Right forelimb (tissue), 1 donor: ENCODE measurements around the gene APOE.
"Not testable (repeated sequence)": the region's sequence is repeated elsewhere in the genome, so short reads cannot be mapped to it uniquely, and the experiment has no call there.

ENCODE experiments used
- DNase-seq: peaks from one replicate; pipeline ENCODE4 v3.0.0-alpha.2; 2018

The APOE gene

GRCh38 chr19:44886141-44886540 lies 19.5 kb upstream of the APOE start:
- no peak for DNase-seq

GRCh38 chr19:44887648-44888047 lies 17.9 kb upstream of the APOE start:
- no peak for DNase-seq

- DNase-seq, result not testable (repeated sequence)
These were observed 17.3 kb upstream of the APOE start for GRCh38 chr19:44888335-44888734.

GRCh38 chr19:44889830-44890365 lies 15.7 kb upstream of the APOE start:
- DNase-seq, result no peak

GRCh38 chr19:44890366-44891015 lies 15.1 kb upstream of the APOE start:
- peak; percentile 100 for DNase-seq

GRCh38 chr19:44891016-44891882 lies 14.3 kb upstream of the APOE start, which contains the start of gene TOMM40:
Gene TOMM40, plus strand, starts transcription at chr19:44891254. Its CDS starts 162 bp downstream, at chr19:44891416.
- no peak for DNase-seq

GRCh38 chr19:44892932-44893331 lies 12.7 kb upstream of the APOE start:
- DNase-seq, result no peak

GRCh38 chr19:44893332-44894051 lies 12.1 kb upstream of the APOE start:
- no peak for DNase-seq

GRCh38 chr19:44894052-44894400 lies 11.6 kb upstream of the APOE start:
- DNase-seq, result no peak

- no peak for DNase-seq
These were observed 10.7 kb upstream of the APOE start for GRCh38 chr19:44894946-44895345.

GRCh38 chr19:44897835-44898234 lies 7.8 kb upstream of the APOE start:
- DNase-seq, result no peak

- no peak for DNase-seq
These were observed 5.0 kb upstream of the APOE start for GRCh38 chr19:44900328-44901244.

- DNase-seq, result no peak
These were observed 2.4 kb upstream of the APOE start for GRCh38 chr19:44903216-44903601.

- DNase-seq, result peak; percentile 90
These were observed 1.8 kb upstream of the APOE start for GRCh38 chr19:44903602-44904425.

GRCh38 chr19:44904426-44904994 lies 1.1 kb upstream of the APOE start:
- no peak for DNase-seq

GRCh38 chr19:44907613-44908012 lies 2.0 kb downstream of the APOE start:
- no peak for DNase-seq

- no peak for DNase-seq
These were observed 2.7 kb downstream of the APOE start for GRCh38 chr19:44908074-44908835.

- no peak for DNase-seq
These were observed 3.3 kb downstream of the APOE start for GRCh38 chr19:44908836-44909261.

GRCh38 chr19:44909775-44910174 lies 4.2 kb downstream of the APOE start:
- DNase-seq, result no peak

- DNase-seq, result not testable (repeated sequence)
These were observed 6.3 kb downstream of the APOE start for GRCh38 chr19:44911896-44912295.
